CD14-positive monocyte (primary cell): Measurements from ENCODE around the gene NCCRP1. TPM values are rescaled to one million over a fixed set of nuclear protein-coding genes. Genes with fewer than 3 reads are reported as not detected.

Experiments
- DNase-seq, 3 donors: peaks; one replicate each; pipeline ENCODE4 v3.0.0-alpha.2; 2011 to 2022
- H2AFZ ChIP-seq: 2 replicates; pipeline ENCODE4 v1.6.0; 2012; ENCODE audit warnings: mild to moderate bottlenecking, low read depth, low read length, inconsistent platforms; ENCODE audit not compliant: insufficient read depth, poor library complexity, severe bottlenecking
- H3K27ac ChIP-seq, 2 donors: 1 replicate in 1 of 2; 2 replicates in 1 of 2; pipeline ENCODE4 v1.5.1; 2012 to 2013; ENCODE audit warnings: low read length in 2 of 2, control low read depth in 1 of 2, inconsistent platforms in 1 of 2, low read depth in 1 of 2, mild to moderate bottlenecking in 1 of 2
- H3K27me3 ChIP-seq, 2 donors: one replicate each; pipeline versions ENCODE4 v1.6.0 to v1.6.1; 2011 to 2013; ENCODE audit warnings: low read length in 2 of 2; ENCODE audit not compliant: control insufficient read depth in 2 of 2, insufficient read depth in 2 of 2
- H3K36me3 ChIP-seq, 2 donors: replicated peaks in 1 of 2; 1 replicate in 1 of 2; 2 replicates in 1 of 2; pipeline versions ENCODE4 v1.5.1 to v1.6.1; 2012 to 2013; ENCODE audit warnings: low read length in 2 of 2, control low read depth in 1 of 2, inconsistent platforms in 1 of 2, mild to moderate bottlenecking in 1 of 2; ENCODE audit not compliant: insufficient read depth in 2 of 2, control insufficient read depth in 1 of 2
- H3K4me1 ChIP-seq, 2 donors: 1 replicate in 1 of 2; 2 replicates in 1 of 2; pipeline versions ENCODE4 v1.5.1 to v1.6.1; 2012 to 2013; ENCODE audit warnings: low read length in 2 of 2, control low read depth in 1 of 2, inconsistent platforms in 1 of 2, mild to moderate bottlenecking in 1 of 2, moderate library complexity in 1 of 2; ENCODE audit not compliant: insufficient read depth in 2 of 2, control insufficient read depth in 1 of 2
- H3K4me2 ChIP-seq: replicated peaks from 2 replicates; pipeline ENCODE3; 2012; ENCODE audit warnings: low read length, moderate library complexity, mild to moderate bottlenecking; ENCODE audit not compliant: poor library complexity, severe bottlenecking; ENCODE audit errors: extremely low read depth
- H3K4me3 ChIP-seq, 3 experiments: fragments of 200-600 bp in 1 of 3; sonication (generic) in 1 of 3; replicated peaks in 1 of 3; 1 replicate in 2 of 3; 2 replicates in 1 of 3; pipeline ENCODE4 v1.5.1; 2011 to 2013; ENCODE audit warnings: low read length in 3 of 3, mild to moderate bottlenecking in 3 of 3, control low read depth in 2 of 3, low read depth in 2 of 3, inconsistent platforms in 1 of 3, moderate library complexity in 1 of 3
- H3K79me2 ChIP-seq: 2 replicates; pipeline ENCODE4 v1.6.0; 2012; ENCODE audit warnings: mild to moderate bottlenecking, control low read depth, inconsistent platforms, low read length, moderate library complexity; ENCODE audit not compliant: insufficient read depth
- H3K9ac ChIP-seq: 2 replicates; pipeline ENCODE4 v1.6.0; 2017; ENCODE audit warnings: low read length, mild to moderate bottlenecking; ENCODE audit not compliant: insufficient read depth, poor library complexity, severe bottlenecking
- H3K9me3 ChIP-seq, 2 donors: replicated peaks in 1 of 2; 1 replicate in 1 of 2; 2 replicates in 1 of 2; pipeline versions ENCODE4 v1.5.1 to v1.6.1; 2012 to 2013; ENCODE audit warnings: low read length in 2 of 2, control low read depth in 1 of 2; ENCODE audit not compliant: control insufficient read depth in 1 of 2, insufficient read depth in 1 of 2
- H4K20me1 ChIP-seq: 2 replicates; pipeline ENCODE4 v1.6.0; 2012; ENCODE audit warnings: mild to moderate bottlenecking, low read length, control low read depth, moderate library complexity; ENCODE audit not compliant: insufficient read depth
- H3K27ac Mint-ChIP-seq, 7 donors: one replicate each; pipeline ENCODE4 v1.8.0; 2020; ENCODE audit warnings: mild to moderate bottlenecking in 7 of 7, mixed read lengths in 7 of 7, moderate library complexity in 6 of 7, inconsistent platforms in 2 of 7
- H3K27me3 Mint-ChIP-seq, 3 donors: one replicate each; pipeline ENCODE4 v1.8.0; 2021 to 2022; ENCODE audit warnings: low read depth in 3 of 3, mild to moderate bottlenecking in 3 of 3, mixed read lengths in 3 of 3, moderate library complexity in 3 of 3, inconsistent platforms in 1 of 3
- H3K36me3 Mint-ChIP-seq, 2 donors: one replicate each; pipeline ENCODE4 v1.8.0; 2020; ENCODE audit warnings: mixed read lengths in 2 of 2, inconsistent platforms in 1 of 2, mild to moderate bottlenecking in 1 of 2
- H3K4me1 Mint-ChIP-seq: one replicate; pipeline ENCODE4 v1.8.0; 2020; ENCODE audit warnings: mild to moderate bottlenecking, mixed read lengths
- H3K4me3 Mint-ChIP-seq, 2 donors: one replicate each; pipeline ENCODE4 v1.8.0; 2020; ENCODE audit warnings: mild to moderate bottlenecking in 2 of 2, mixed read lengths in 2 of 2, moderate library complexity in 1 of 2
- H3K9me3 Mint-ChIP-seq, 7 donors: one replicate each; pipeline ENCODE4 v1.8.0; 2020 to 2022; ENCODE audit warnings: mixed read lengths in 7 of 7, mild to moderate bottlenecking in 6 of 7, moderate library complexity in 6 of 7, inconsistent platforms in 2 of 7
- WGBS: methylation state at CpG from one replicate; pipeline ENCODE4 v1.1.5; 2013; ENCODE audit warnings: missing lambda C conversion rate; ENCODE audit not compliant: insufficient coverage; 5-methylcytosine and 5-hydroxymethylcytosine counted together
- intact Hi-C, 2 donors: fragments of 100-400 bp; cut with micrococcal nuclease; formaldehyde crosslinking; loops; one replicate each; pipeline versions ENCODE4 v1.15.0 to v1.15.1; 2023
- polyA plus RNA-seq, 3 donors: library from polyadenylated mRNA; depleted of rRNA in 1 of 3; unstranded in 2 of 3; stranded (reverse) in 1 of 3; fragments of 300-500 nt in 2 of 3; fragments of >200 nt in 1 of 3; fragmentation: Illumina TruSeq in 2 of 3; gene quantifications; 1 replicate in 2 of 3; 2 replicates in 1 of 3; pipeline ENCODE4 v1.2.3, GENCODE V29; 2012 to 2021
- TF ChIP-seq, protein P1 (sequence below): fragments of 200-600 bp; IDR thresholded peaks from one replicate; pipeline ENCODE4 v1.8.0; 2022; ENCODE audit warnings: antibody characterized with exemption, mild to moderate bottlenecking

The NCCRP1 gene
- polyA plus RNA-seq, 3 donors = not detected

DNA sequence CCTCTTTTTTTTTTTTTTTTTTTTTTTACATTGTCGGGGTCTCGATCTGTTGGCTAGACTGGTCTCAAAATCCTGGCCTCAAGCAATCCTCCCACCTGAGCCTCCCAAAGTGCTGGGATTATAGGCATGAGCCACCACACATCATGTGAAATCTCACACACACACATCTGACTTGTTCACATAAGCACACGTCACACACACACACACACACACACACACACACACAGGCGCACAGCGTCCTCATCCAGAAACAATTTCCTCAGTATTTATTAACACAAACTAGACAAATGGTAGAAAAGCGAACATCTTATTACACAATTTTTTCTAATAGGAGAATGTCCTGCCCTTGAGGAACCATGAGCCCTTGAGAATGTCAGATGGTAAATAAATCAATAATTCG is 12.4 kb downstream of the NCCRP1 start:
- TF ChIP-seq, protein P1, sequence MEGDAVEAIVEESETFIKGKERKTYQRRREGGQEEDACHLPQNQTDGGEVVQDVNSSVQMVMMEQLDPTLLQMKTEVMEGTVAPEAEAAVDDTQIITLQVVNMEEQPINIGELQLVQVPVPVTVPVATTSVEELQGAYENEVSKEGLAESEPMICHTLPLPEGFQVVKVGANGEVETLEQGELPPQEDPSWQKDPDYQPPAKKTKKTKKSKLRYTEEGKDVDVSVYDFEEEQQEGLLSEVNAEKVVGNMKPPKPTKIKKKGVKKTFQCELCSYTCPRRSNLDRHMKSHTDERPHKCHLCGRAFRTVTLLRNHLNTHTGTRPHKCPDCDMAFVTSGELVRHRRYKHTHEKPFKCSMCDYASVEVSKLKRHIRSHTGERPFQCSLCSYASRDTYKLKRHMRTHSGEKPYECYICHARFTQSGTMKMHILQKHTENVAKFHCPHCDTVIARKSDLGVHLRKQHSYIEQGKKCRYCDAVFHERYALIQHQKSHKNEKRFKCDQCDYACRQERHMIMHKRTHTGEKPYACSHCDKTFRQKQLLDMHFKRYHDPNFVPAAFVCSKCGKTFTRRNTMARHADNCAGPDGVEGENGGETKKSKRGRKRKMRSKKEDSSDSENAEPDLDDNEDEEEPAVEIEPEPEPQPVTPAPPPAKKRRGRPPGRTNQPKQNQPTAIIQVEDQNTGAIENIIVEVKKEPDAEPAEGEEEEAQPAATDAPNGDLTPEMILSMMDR = no peak
- H3K4me3 ChIP-seq = no peak overlapping the region
- Mint-ChIP-seq H3K36me3 (no peaks in the 10 kb centered on the region), H3K9me3 (peaks cover 0 to 2% (median under 1%) of the 10 kb centered on the region in 7 donors), H3K27me3 (peaks cover 17 to 21% (median 19%) of the 10 kb centered on the region in 3 donors), H3K4me1 (no peaks in the 10 kb centered on the region), H3K27ac (no peak overlapping the region), H3K4me3 (no peak overlapping the region)
- no peak overlapping the region for H3K27ac ChIP-seq
- no peak overlapping the region for H3K9ac ChIP-seq
- intact Hi-C loops = no loop called here
- no peaks in the 10 kb centered on the region for H3K4me1 ChIP-seq
- no peaks in the 10 kb centered on the region for H4K20me1 ChIP-seq
- peaks cover 0 to 9% of the 10 kb centered on the region in 2 donors for H3K27me3 ChIP-seq
- H3K36me3 ChIP-seq = no peaks in the 10 kb centered on the region
- H3K4me2 ChIP-seq = no peak overlapping the region
- no peak overlapping the region for H2AFZ ChIP-seq
- WGBS = 68% methylated on average over 5 of the region's 7 CpGs
- no peaks in the 10 kb centered on the region for H3K79me2 ChIP-seq
- DNase-seq = no peak
- H3K9me3 ChIP-seq = no peaks in the 10 kb centered on the region

DNA sequence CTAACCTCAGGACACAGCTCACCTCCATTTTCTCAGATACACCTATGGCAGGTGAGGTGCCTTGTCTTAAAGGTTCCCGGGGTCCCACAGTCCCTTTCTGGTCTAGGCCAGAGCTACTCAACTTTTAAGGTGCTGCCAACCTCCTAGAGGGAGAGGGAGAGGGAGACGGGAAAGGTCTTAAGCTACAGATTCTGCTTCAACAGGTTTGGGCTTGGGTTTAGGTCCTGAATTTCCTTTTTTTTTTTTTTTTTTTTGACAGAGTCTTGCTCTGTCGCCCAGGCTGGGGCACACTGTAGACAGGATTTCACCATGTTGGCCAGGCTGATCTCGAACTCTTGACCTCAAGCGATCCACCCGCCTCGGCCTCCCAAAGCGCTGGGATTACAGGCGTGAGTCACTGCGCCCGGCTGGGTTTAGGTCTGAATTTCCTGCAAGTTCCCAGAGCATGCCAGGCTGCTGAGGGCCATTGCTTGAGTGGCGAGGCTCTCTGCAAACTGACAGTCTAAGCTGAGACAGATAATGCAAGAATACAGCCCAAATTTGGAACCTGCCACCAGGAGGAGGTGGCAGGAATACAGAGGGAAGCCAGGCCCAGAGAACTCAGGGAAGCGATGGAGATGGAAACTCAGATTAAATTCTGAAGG is 15.1 kb downstream of the NCCRP1 start:
- intact Hi-C loops = loop anchor here in 1 of 2 donors (10.0 kb wide), 1 partner anchor 113 kb away; the partner anchor contains the start of gene LRFN1
- H3K9ac ChIP-seq = no peak overlapping the region
- H3K4me1 Mint-ChIP-seq = no peaks in the 10 kb centered on the region
- TF ChIP-seq, protein P1 = no peak
- no peaks in the 10 kb centered on the region for H3K79me2 ChIP-seq
- H3K27me3 ChIP-seq = no peaks in the 10 kb centered on the region
- no peaks in the 10 kb centered on the region for H4K20me1 ChIP-seq
- no peaks in the 10 kb centered on the region for H3K4me1 ChIP-seq
- H3K27ac ChIP-seq = no peak overlapping the region
- H3K27ac Mint-ChIP-seq = no peak overlapping the region
- H3K4me2 ChIP-seq = no peak overlapping the region
- no peaks in the 10 kb centered on the region for H3K36me3 Mint-ChIP-seq
- no peaks in the 10 kb centered on the region for H3K9me3 ChIP-seq
- no peaks in the 10 kb centered on the region for H3K36me3 ChIP-seq
- peaks cover 0 to 3% (median 0%) of the 10 kb centered on the region in 7 donors for H3K9me3 Mint-ChIP-seq
- no peak overlapping the region for H3K4me3 Mint-ChIP-seq
- H3K27me3 Mint-ChIP-seq = peaks cover 0 to 7% (median 3%) of the 10 kb centered on the region in 3 donors
- WGBS = 80% methylated on average over 11 of the region's 13 CpGs
- DNase-seq = no peak
- H2AFZ ChIP-seq = no peak overlapping the region
- H3K4me3 ChIP-seq = no peak overlapping the region
